Prostate gland (tissue), 2 donors: ENCODE measurements around the gene RPLP1. TPM values are rescaled to one million over a fixed set of nuclear protein-coding genes. Genes with fewer than 3 reads are reported as not detected.
A peak's percentile ranks its signal among the peaks of the same experiment; 100 is the strongest.

Experiments used
- DNase-seq: peaks from one replicate; pipeline ENCODE4 v3.0.0-alpha.2; 2019; ENCODE audit warnings: low spot score
- H3K27ac ChIP-seq, 2 donors: fragments of 200-600 bp; sonication (generic); 2 replicates each; pipeline ENCODE4 v1.5.1; 2017 to 2019
- H3K27me3 ChIP-seq: fragments of 200-600 bp; sonication (generic); replicated peaks from 2 replicates; pipeline ENCODE4 v1.5.1; 2019; ENCODE audit not compliant: insufficient read depth
- H3K36me3 ChIP-seq, 2 donors: fragments of 200-600 bp; sonication (generic); 1 replicate in 1 of 2; 2 replicates in 1 of 2; pipeline versions ENCODE4 v1.5.1 to v1.8.1; 2017 to 2019
- H3K4me1 ChIP-seq: fragments of 200-600 bp; sonication (generic); replicated peaks from 2 replicates; pipeline ENCODE4 v1.5.1; 2019
- H3K4me3 ChIP-seq, 2 donors: fragments of 200-600 bp; sonication (generic); 2 replicates each; pipeline ENCODE4 v1.5.1; 2017 to 2019
- H3K9me3 ChIP-seq: fragments of 200-600 bp; sonication (generic); 2 replicates; pipeline ENCODE4 v1.5.1; 2017
- POLR2A ChIP-seq: fragments of 450-650 bp; IDR thresholded peaks from one replicate; pipeline ENCODE4 v1.6.1; 2016; ENCODE audit warnings: antibody characterized with exemption, mild to moderate bottlenecking
- POLR2AphosphoS5 ChIP-seq: sonication (generic); formaldehyde crosslinking; IDR thresholded peaks from one replicate; pipeline ENCODE4 v1.6.1; 2017; ENCODE audit warnings: antibody characterized with exemption
- WGBS: methylation state at CpG from one replicate; pipeline ENCODE4 v1.1.5; 2018; 5-methylcytosine and 5-hydroxymethylcytosine counted together
- intact Hi-C: fragments of 100-400 bp; cut with DNase I; formaldehyde crosslinking; loops from one replicate; pipeline ENCODE4 v1.14.2; 2022
- total RNA-seq, 2 donors: library from RNA; depleted of rRNA; stranded (reverse); fragments of >200 nt; gene quantifications; one replicate each; pipeline ENCODE4 v1.1.0, GENCODE V29; 2016
- TF ChIP-seq, protein P1 (sequence below), 4 experiments: fragments of 200-600 bp in 2 of 4; fragments of 450-650 bp in 2 of 4; sonication (generic) in 2 of 4; IDR thresholded peaks; 1 replicate in 3 of 4; 2 replicates in 1 of 4; pipeline ENCODE4 v1.5.1; 2016 to 2019; ENCODE audit warnings: antibody characterized with exemption in 4 of 4, mild to moderate bottlenecking in 2 of 4, moderate library complexity in 2 of 4

The RPLP1 gene
- total RNA-seq, 2 donors from 2014 or later, result 593 to 930 TPM

DNA sequence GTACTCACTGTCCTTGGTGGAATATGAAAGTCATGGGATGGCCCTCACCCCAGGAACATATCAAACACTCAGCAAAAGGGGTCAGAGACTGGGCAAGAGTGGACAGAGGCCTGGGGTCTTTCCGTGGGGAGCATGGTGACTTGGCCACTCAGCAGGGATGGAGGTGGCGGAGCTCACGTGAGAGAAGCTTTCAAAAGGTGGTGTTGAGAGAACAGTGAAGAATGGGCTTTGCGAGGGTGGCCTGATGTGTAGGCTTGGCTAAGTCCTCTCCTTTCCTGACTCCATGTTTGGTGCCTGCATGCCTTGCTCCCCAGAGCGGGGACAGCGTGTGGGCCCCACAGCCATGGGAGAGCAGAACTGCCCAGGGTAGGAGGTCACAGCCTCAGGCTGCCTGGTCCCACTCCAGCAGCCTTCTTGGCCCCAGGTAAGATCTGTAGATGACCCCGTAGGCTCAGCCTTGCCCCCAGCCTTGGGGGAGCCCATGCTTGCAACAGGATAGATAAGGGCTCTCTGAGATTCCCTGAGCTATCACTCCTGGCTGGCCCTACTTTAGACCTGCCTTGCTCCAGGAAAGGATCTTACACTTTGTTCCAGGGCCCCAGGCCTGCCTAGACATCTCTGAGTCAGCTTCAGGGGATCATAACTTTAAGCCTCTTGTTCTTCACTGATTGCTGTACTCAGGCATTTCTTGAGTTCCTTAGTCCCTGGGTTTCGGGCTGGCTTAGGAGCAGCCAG, 17.0 kb downstream of the RPLP1 start:
- no peak overlapping the region for H3K27ac ChIP-seq
- TF ChIP-seq POLR2AphosphoS5, result no peak
- intact Hi-C loops, result loop anchor here (5.0 to 10.0 kb wide), 2 partner anchors 412 to 625 kb away; partner anchors contain the start of gene TLE3
- DNase-seq, result no peak
- no peaks in the 10 kb centered on the region for H3K9me3 ChIP-seq
- 96% methylated on average over 8 of the region's 8 CpGs for WGBS
- H3K4me3 ChIP-seq, result no peak overlapping the region
- peaks cover 11% of the 10 kb centered on the region for H3K4me1 ChIP-seq
- no peaks in the 10 kb centered on the region for H3K27me3 ChIP-seq
- H3K36me3 ChIP-seq, result no peaks in the 10 kb centered on the region

DNA sequence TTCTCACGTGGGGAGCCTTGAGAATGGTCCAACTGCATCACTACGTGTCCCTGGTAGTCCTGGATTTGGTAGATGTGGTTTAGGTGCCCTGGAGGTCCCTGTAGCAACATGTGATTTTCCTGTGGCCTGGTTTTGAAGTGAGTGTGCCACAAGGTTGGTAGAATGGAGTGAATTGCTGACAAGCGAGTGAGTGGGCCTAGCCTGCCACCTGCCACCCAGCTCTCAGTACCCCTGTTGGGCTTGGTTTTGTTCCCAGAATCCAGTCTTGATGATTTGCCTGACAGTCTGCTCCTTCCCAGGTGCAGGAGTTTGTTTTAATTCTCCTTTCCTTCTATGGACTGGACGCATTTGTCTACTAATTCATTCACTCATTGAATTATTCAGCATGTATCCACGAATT, 19.4 kb downstream of the RPLP1 start:
- no peak overlapping the region for H3K4me3 ChIP-seq
- WGBS, result 92% methylated on average over 5 of the region's 5 CpGs
- H3K4me1 ChIP-seq, result peaks cover 11% of the 10 kb centered on the region
- H3K27me3 ChIP-seq, result no peaks in the 10 kb centered on the region
- H3K36me3 ChIP-seq, result no peaks in the 10 kb centered on the region
- intact Hi-C loops, result no loop called here
- no peak for DNase-seq
- H3K9me3 ChIP-seq, result no peaks in the 10 kb centered on the region
- no peak for TF ChIP-seq POLR2A
- no peak for TF ChIP-seq POLR2AphosphoS5
- H3K27ac ChIP-seq, result no peak overlapping the region

DNA sequence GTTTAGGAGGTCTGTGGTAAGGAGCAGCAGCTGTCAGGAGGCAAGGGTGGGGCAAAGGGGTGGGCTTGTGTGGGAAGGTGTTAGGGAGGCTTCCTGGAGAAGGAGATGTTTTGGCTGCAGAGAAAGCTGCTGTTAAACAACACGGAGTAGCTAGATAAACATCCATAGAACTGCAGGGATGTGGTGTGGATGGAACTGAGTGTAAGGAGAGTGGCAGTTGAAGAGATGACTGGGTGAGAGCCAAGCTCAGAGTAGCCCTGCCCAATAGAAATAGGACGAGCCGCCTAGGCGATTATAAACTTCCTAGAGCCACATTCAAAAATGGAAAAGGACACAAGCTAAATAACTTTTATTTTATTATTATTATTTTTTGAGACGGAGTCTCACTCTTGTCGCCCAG, 19.9 kb downstream of the RPLP1 start:
- Histone ChIP-seq H3K9me3 (no peaks in the 10 kb centered on the region), H3K27ac (no peak overlapping the region), H3K4me1 (peaks cover 11% of the 10 kb centered on the region), H3K27me3 (no peaks in the 10 kb centered on the region), H3K36me3 (no peaks in the 10 kb centered on the region), H3K4me3 (no peak overlapping the region)
- TF ChIP-seq, protein P1, sequence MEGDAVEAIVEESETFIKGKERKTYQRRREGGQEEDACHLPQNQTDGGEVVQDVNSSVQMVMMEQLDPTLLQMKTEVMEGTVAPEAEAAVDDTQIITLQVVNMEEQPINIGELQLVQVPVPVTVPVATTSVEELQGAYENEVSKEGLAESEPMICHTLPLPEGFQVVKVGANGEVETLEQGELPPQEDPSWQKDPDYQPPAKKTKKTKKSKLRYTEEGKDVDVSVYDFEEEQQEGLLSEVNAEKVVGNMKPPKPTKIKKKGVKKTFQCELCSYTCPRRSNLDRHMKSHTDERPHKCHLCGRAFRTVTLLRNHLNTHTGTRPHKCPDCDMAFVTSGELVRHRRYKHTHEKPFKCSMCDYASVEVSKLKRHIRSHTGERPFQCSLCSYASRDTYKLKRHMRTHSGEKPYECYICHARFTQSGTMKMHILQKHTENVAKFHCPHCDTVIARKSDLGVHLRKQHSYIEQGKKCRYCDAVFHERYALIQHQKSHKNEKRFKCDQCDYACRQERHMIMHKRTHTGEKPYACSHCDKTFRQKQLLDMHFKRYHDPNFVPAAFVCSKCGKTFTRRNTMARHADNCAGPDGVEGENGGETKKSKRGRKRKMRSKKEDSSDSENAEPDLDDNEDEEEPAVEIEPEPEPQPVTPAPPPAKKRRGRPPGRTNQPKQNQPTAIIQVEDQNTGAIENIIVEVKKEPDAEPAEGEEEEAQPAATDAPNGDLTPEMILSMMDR (IDR thresholded peaks at IDR 0.05), result no peak
- TF ChIP-seq POLR2AphosphoS5 (no peak), POLR2A (no peak)
- DNase-seq, result no peak
- intact Hi-C loops, result no loop called here
- 77% methylated on average over 6 of the region's 6 CpGs for WGBS

DNA sequence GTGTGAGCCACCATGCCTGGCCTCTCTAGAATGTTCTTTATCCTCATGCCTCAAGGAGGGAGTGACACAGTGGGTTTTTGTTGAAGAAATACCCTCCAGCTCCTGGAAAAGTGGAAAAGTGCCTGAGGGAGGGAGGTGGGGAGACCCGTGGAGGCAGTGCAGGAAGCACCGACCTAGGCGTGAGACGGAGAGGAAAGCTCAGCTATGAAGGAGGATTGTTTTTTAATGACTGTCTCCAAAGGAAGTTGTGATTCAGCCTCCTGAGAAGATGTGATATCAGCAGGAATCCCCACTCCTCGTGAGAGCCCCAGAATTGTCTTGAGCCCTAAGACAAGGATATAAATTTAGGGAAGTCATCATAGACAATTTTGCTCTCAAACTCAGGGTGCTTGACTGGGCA, 21.7 kb downstream of the RPLP1 start:
- WGBS, result 84% methylated on average over 5 of the region's 5 CpGs
- no peak for DNase-seq
- TF ChIP-seq POLR2AphosphoS5 (no peak), POLR2A (no peak)
- TF ChIP-seq, protein P1 (IDR thresholded peaks at IDR 0.05), result no peak
- Histone ChIP-seq H3K27ac (no peak overlapping the region), H3K27me3 (no peaks in the 10 kb centered on the region), H3K36me3 (no peaks in the 10 kb centered on the region), H3K4me3 (no peak overlapping the region), H3K4me1 (no peaks in the 10 kb centered on the region), H3K9me3 (no peaks in the 10 kb centered on the region)
- intact Hi-C loops, result no loop called here

DNA sequence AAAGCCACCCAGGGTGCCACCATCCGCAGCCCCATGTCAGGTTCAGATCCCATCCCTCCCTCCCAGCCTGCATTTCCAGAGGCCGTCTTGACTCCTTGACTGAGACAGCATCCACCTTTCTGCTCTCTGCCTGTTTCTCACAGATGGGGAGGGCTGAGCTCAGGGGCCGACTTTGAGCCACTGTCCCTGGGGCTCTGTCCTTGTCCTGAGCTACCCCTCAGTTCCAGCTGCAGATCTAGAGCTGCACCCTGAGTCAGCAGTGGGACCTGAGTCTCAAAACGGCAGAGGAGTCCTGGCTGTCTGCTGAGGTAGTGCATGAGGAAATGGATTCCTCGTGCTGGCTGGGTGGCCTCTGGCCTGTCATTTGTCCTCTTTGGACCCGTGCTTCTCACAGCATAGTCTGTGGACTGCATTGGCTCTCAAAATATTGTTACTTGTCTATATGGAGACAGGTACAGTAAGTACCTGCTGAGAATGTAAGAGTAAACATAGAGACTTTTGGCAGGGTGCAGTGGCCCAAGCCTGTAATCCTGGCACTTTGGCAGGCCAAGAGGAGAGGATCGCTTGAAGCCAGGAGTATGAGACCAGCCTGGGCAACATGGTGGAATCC, 22.3 kb downstream of the RPLP1 start:
- no peak overlapping the region for H3K4me3 ChIP-seq
- intact Hi-C loops, result loop anchor here (5.0 kb wide), 1 partner anchor 1012 kb away; no protein-coding TSS in a partner anchor
- WGBS, result 61% methylated on average over 7 of the region's 7 CpGs
- H3K4me1 ChIP-seq, result no peaks in the 10 kb centered on the region
- no peaks in the 10 kb centered on the region for H3K36me3 ChIP-seq
- H3K27ac ChIP-seq, result no peak overlapping the region
- TF ChIP-seq, protein P1 (IDR thresholded peaks at IDR 0.05), result peak in 1 of 4 experiments; percentile 22
- peak; percentile 69 for TF ChIP-seq POLR2AphosphoS5
- TF ChIP-seq POLR2A, result no peak
- H3K9me3 ChIP-seq, result no peaks in the 10 kb centered on the region
- no peaks in the 10 kb centered on the region for H3K27me3 ChIP-seq
- DNase-seq, result peak; percentile 40
